SU-DHL-6 (cell line): ENCODE measurements around the gene ELMO1.

Experiments
- H2AFZ ChIP-seq: fragments of 200-600 bp; sonication (generic); 2 replicates; pipeline ENCODE4 v1.6.1; 2014; ENCODE audit warnings: low read depth, mild to moderate bottlenecking, moderate library complexity, mixed read lengths, antibody characterized with exemption, low read length; ENCODE audit not compliant: severe bottlenecking
- H3F3A ChIP-seq: fragments of 200-600 bp; shearing (Covaris generic); 2 replicates; pipeline ENCODE4 v1.6.0; 2016; ENCODE audit warnings: antibody characterized with exemption, mild to moderate bottlenecking; ENCODE audit not compliant: insufficient read depth
- H3K27ac ChIP-seq: fragments of 200-600 bp; sonication (generic); 2 replicates; pipeline ENCODE4 v1.5.1; 2016; ENCODE audit warnings: low read depth, mild to moderate bottlenecking, low read length, moderate library complexity, mixed read lengths
- H3K27me3 ChIP-seq: fragments of 200-600 bp; sonication (generic), shearing (Covaris generic); 2 replicates; pipeline ENCODE4 v1.6.0; 2014; ENCODE audit warnings: mild to moderate bottlenecking, low read length
- H3K36me3 ChIP-seq: fragments of 200-600 bp; sonication (generic); 2 replicates; pipeline ENCODE4 v1.6.1; 2014; ENCODE audit warnings: mild to moderate bottlenecking, low read length, mixed read lengths
- H3K4me2 ChIP-seq: fragments of 300-600, 200-600 bp; shearing (Covaris generic), sonication (generic); 2 replicates; pipeline ENCODE4 v1.6.0; 2014; ENCODE audit warnings: low read length, low read depth, mild to moderate bottlenecking; ENCODE audit not compliant: poor library complexity, severe bottlenecking
- H3K4me3 ChIP-seq: fragments of 200-600 bp; sonication (generic); 2 replicates; pipeline ENCODE4 v1.5.1; 2014; ENCODE audit warnings: antibody characterized with exemption, low read length, mild to moderate bottlenecking, mixed read lengths; ENCODE audit not compliant: insufficient read depth, poor library complexity, severe bottlenecking
- H3K79me2 ChIP-seq: fragments of 200-600 bp; sonication (generic); 2 replicates; pipeline ENCODE4 v1.6.1; 2014; ENCODE audit warnings: mild to moderate bottlenecking, low read length, moderate library complexity; ENCODE audit not compliant: insufficient read depth
- H3K9ac ChIP-seq: fragments of 200-600 bp; sonication (generic); 2 replicates; pipeline ENCODE4 v1.7.0; 2014; ENCODE audit warnings: mild to moderate bottlenecking, low read length
- H3K9me2 ChIP-seq: fragments of 200-600 bp; sonication (generic); replicated peaks from 2 replicates; pipeline ENCODE4 v1.6.1; 2014; ENCODE audit warnings: low read length; ENCODE audit not compliant: insufficient read depth
- H3K9me3 ChIP-seq: fragments of 200-600 bp; sonication (generic); 2 replicates; pipeline ENCODE4 v1.6.1; 2014; ENCODE audit warnings: low read length, mixed read lengths; ENCODE audit not compliant: insufficient read depth
- H4K20me1 ChIP-seq: fragments of 200-600 bp; sonication (generic); 2 replicates; pipeline ENCODE4 v1.6.1; 2014; ENCODE audit warnings: low read depth, mild to moderate bottlenecking, antibody characterized with exemption, low read length, moderate library complexity, mixed read lengths
- CTCF ChIP-seq: fragments of 200-600 bp; sonication (generic); IDR thresholded peaks from one replicate; pipeline ENCODE4 v1.5.1; 2017; ENCODE audit warnings: antibody characterized with exemption, mild to moderate bottlenecking, low read length, moderate library complexity; ENCODE audit not compliant: insufficient read depth, poor library complexity, severe bottlenecking
- EZH2phosphoT487 ChIP-seq: fragments of 200-600 bp; sonication (generic), shearing (Covaris generic); conservative IDR thresholded peaks from 2 replicates; pipeline ENCODE4 v1.6.1; 2018; ENCODE audit warnings: mild to moderate bottlenecking, antibody characterized with exemption, low read length, moderate library complexity, mixed read lengths

The ELMO1 gene

GRCh38 chr7:37320140-37320847, 128.4 kb downstream of the ELMO1 start:
- Histone ChIP-seq H3K4me2 (no peak overlapping the region), H3K27me3 (no peaks in the 10 kb centered on the region), H3K36me3 (peaks cover 4% of the 10 kb centered on the region), H4K20me1 (0 out of 2 replicates have a peak, but pooled peaks cover 5% of the 10 kb centered on the region), H3F3A (peaks cover 13% of the 10 kb centered on the region; the same call in 1 of the 2 replicates), H3K9ac (no peak overlapping the region), H3K79me2 (peaks cover 89% of the 10 kb centered on the region), H3K27ac (no peak overlapping the region), H3K9me2 (no peaks in the 10 kb centered on the region), H2AFZ (no peak overlapping the region), H3K9me3 (no peaks in the 10 kb centered on the region), H3K4me3 (no peak overlapping the region)
- TF ChIP-seq EZH2phosphoT487 (no peak), CTCF (no peak)

- H3K9ac ChIP-seq: no peak overlapping the region
- H3K4me2 ChIP-seq: peak overlapping the region; percentile 5
- no peak for TF ChIP-seq CTCF
- TF ChIP-seq EZH2phosphoT487: no peak
- H2AFZ ChIP-seq: no peak overlapping the region
- H3F3A ChIP-seq: peaks cover 14% of the 10 kb centered on the region; the same call in 1 of the 2 replicates
- no peak overlapping the region for H3K4me3 ChIP-seq
- H3K27me3 ChIP-seq: no peaks in the 10 kb centered on the region
- peaks cover 21% of the 10 kb centered on the region for H3K36me3 ChIP-seq
- H3K9me2 ChIP-seq: no peaks in the 10 kb centered on the region
- H4K20me1 ChIP-seq: 0 out of 2 replicates have a peak, but pooled peaks cover 5% of the 10 kb centered on the region
- H3K79me2 ChIP-seq: peaks cover 88% of the 10 kb centered on the region
- H3K9me3 ChIP-seq: no peaks in the 10 kb centered on the region
- peak overlapping the region; percentile 39 for H3K27ac ChIP-seq
These were observed 130.1 kb downstream of the ELMO1 start for GRCh38 chr7:37318541-37318940.

GRCh38 chr7:37315772-37316715, 132.6 kb downstream of the ELMO1 start:
- no peaks in the 10 kb centered on the region for H3K27me3 ChIP-seq
- peak overlapping the region; percentile 71 for H3K27ac ChIP-seq
- H3K4me3 ChIP-seq: no peak overlapping the region
- H3K4me2 ChIP-seq: peak overlapping the region; percentile 52
- TF ChIP-seq EZH2phosphoT487 (no peak), CTCF (no peak)
- peaks cover 14% of the 10 kb centered on the region; the same call in 1 of the 2 replicates for H3F3A ChIP-seq
- H3K9me3 ChIP-seq: no peaks in the 10 kb centered on the region
- no peak overlapping the region for H2AFZ ChIP-seq
- H3K9ac ChIP-seq: 0 out of 2 replicates have a peak overlapping the region, but pooled peaks have one; percentile 1
- no peaks in the 10 kb centered on the region for H3K9me2 ChIP-seq
- peaks cover 26% of the 10 kb centered on the region for H3K36me3 ChIP-seq
- H3K79me2 ChIP-seq: peaks cover 93% of the 10 kb centered on the region
- 0 out of 2 replicates have a peak, but pooled peaks cover 5% of the 10 kb centered on the region for H4K20me1 ChIP-seq
